Lower leg skin (tissue), 3 donors: ENCODE data around the gene RNASE4.

Experiments
- POLR2A ChIP-seq, 2 donors: fragments of 450-650 bp; IDR thresholded peaks; one replicate each; pipeline ENCODE4 v1.6.1; 2016 to 2017; ENCODE audit warnings: antibody characterized with exemption in 2 of 2, mild to moderate bottlenecking in 1 of 2, moderate library complexity in 1 of 2
- TF ChIP-seq, protein P1 (sequence below), 3 donors: fragments of 450-650 bp; IDR thresholded peaks; one replicate each; pipeline ENCODE4 v1.5.1; 2016; ENCODE audit warnings: antibody characterized with exemption in 3 of 3, mild to moderate bottlenecking in 3 of 3, moderate library complexity in 2 of 3

- TF ChIP-seq, protein P1, sequence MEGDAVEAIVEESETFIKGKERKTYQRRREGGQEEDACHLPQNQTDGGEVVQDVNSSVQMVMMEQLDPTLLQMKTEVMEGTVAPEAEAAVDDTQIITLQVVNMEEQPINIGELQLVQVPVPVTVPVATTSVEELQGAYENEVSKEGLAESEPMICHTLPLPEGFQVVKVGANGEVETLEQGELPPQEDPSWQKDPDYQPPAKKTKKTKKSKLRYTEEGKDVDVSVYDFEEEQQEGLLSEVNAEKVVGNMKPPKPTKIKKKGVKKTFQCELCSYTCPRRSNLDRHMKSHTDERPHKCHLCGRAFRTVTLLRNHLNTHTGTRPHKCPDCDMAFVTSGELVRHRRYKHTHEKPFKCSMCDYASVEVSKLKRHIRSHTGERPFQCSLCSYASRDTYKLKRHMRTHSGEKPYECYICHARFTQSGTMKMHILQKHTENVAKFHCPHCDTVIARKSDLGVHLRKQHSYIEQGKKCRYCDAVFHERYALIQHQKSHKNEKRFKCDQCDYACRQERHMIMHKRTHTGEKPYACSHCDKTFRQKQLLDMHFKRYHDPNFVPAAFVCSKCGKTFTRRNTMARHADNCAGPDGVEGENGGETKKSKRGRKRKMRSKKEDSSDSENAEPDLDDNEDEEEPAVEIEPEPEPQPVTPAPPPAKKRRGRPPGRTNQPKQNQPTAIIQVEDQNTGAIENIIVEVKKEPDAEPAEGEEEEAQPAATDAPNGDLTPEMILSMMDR (IDR thresholded peaks at IDR 0.05): no peak
- no peak for TF ChIP-seq POLR2A (IDR thresholded peaks at IDR 0.05)
These were observed 61.4 kb downstream of the RNASE4 start, which contains the start of gene EDDM3A for GRCh38 chr14:20745571-20746358.
